Caco-2 (cell line): ENCODE data around the gene OCEL1. TPM values are rescaled to one million over a fixed set of nuclear protein-coding genes. Genes with fewer than 3 reads are reported as not detected.

Experiments used
- BruUV-seq: library from RNA; stranded (reverse); fragments of 400-500 nt; replicated peaks from 2 replicates; lab custom pipeline; 2021; lab: Mats Ljungman, UMichigan
- CTCF ChIA-PET: fragments of 300-600 bp; sonication (Branson Sonifier 250); formaldehyde crosslinking; loops from one replicate; lab custom pipeline; 2022; ENCODE audit warnings: antibody characterized with exemption; lab: Charles Lee
- POLR2A ChIA-PET: fragments of 300-600 bp; sonication (Branson Sonifier 250); formaldehyde crosslinking; loops from one replicate; lab custom pipeline; 2022; ENCODE audit warnings: antibody characterized with exemption; lab: Charles Lee
- DNase-seq, 2 experiments: peaks; one replicate each; pipeline versions ENCODE4 v3.0.0 to v3.0.0-alpha.2; 2020 to 2022
- H3K27me3 ChIP-seq: replicated peaks from 2 replicates; pipeline ENCODE4 v1.6.0; 2011; ENCODE audit warnings: low read length; ENCODE audit not compliant: control insufficient read depth, insufficient read depth
- H3K36me3 ChIP-seq: 2 replicates; pipeline ENCODE4 v1.5.1; 2011; ENCODE audit warnings: low read length; ENCODE audit not compliant: control insufficient read depth, insufficient read depth
- H3K4me1 ChIP-seq: fragments of 250-450 bp; sonication (Bioruptor Pico); 2 replicates; pipeline ENCODE4 v1.5.1; 2020; ENCODE audit warnings: mild to moderate bottlenecking
- H3K4me3 ChIP-seq: 2 replicates; pipeline ENCODE4 v1.5.1; 2011; ENCODE audit warnings: low read depth, mild to moderate bottlenecking, control low read depth, low read length
- H3K9me3 ChIP-seq: fragments of 250-450 bp; sonication (Bioruptor Pico); 2 replicates; pipeline ENCODE4 v1.5.1; 2020; ENCODE audit warnings: mild to moderate bottlenecking, moderate library complexity
- H3K27ac Mint-ChIP-seq: one replicate; pipeline ENCODE4 v1.8.0; 2022; ENCODE audit warnings: mixed read lengths; ENCODE audit not compliant: unreplicated experiment
- H3K27me3 Mint-ChIP-seq: one replicate; pipeline ENCODE4 v1.8.0; 2022; ENCODE audit warnings: mixed read lengths; ENCODE audit not compliant: insufficient read depth, unreplicated experiment
- H3K36me3 Mint-ChIP-seq: one replicate; pipeline ENCODE4 v1.8.0; 2022; ENCODE audit warnings: mild to moderate bottlenecking, mixed read lengths; ENCODE audit not compliant: insufficient read depth, unreplicated experiment
- H3K4me1 Mint-ChIP-seq: one replicate; pipeline ENCODE4 v1.8.0; 2022; ENCODE audit warnings: low read depth, mixed read lengths; ENCODE audit not compliant: unreplicated experiment
- H3K4me3 Mint-ChIP-seq: one replicate; pipeline ENCODE4 v1.8.0; 2022; ENCODE audit warnings: mild to moderate bottlenecking, moderate library complexity, mixed read lengths; ENCODE audit not compliant: unreplicated experiment
- H3K9me3 Mint-ChIP-seq: one replicate; pipeline ENCODE4 v1.8.0; 2022; ENCODE audit warnings: mixed read lengths; ENCODE audit not compliant: unreplicated experiment
- CTCF ChIP-seq, 2 experiments: fragments of 200-600 bp in 1 of 2; IDR thresholded peaks; 1 replicate in 1 of 2; 2 replicates in 1 of 2; pipeline versions ENCODE4 v1.5.1 to v1.8.0; 2011 to 2022; ENCODE audit warnings: antibody characterized with exemption in 1 of 2, control low read depth in 1 of 2, inconsistent platforms in 1 of 2, low read depth in 1 of 2, low read length in 1 of 2, mild to moderate bottlenecking in 1 of 2, moderate library complexity in 1 of 2; ENCODE audit not compliant: insufficient read depth in 1 of 2, severe bottlenecking in 1 of 2, unreplicated experiment in 1 of 2
- intact Hi-C: fragments of 100-400 bp; cut with micrococcal nuclease; formaldehyde crosslinking; loops from one replicate; pipeline ENCODE4 v1.10.0; 2022; ENCODE audit not compliant: unreplicated experiment
- total RNA-seq: library from RNA; stranded (reverse); gene quantifications from 2 replicates; pipeline ENCODE4 v1.2.3, GENCODE V29; 2022

The OCEL1 gene
- total RNA-seq, 1 experiment from 2014 or later, result 14.9 TPM

- Histone ChIP-seq H3K36me3 (no peaks in the 10 kb centered on the region), H3K27me3 (no peaks in the 10 kb centered on the region), H3K9me3 (no peaks in the 10 kb centered on the region), H3K4me3 (peak overlapping the region; percentile 31), H3K4me1 (peaks cover 49% of the 10 kb centered on the region)
- ChIA-PET CTCF (interaction anchor here (0.5 to 1.0 kb wide), 6 partner anchors 8 to 220 kb away, joined by 3 to 4 read pairs (median 3); partner anchors contain the start of genes ANKLE1 and USE1), POLR2A (interaction anchor here (0.6 to 1.9 kb wide), 4 partner anchors 20 to 58 kb away, joined by 3 to 15 read pairs (median 6); partner anchors contain the start of genes BABAM1 and OCEL1)
- H3K27ac Mint-ChIP-seq, result peak overlapping the region; percentile 92
- TF ChIP-seq CTCF (IDR thresholded peaks at IDR 0.05; ENCODE audit: insufficient read depth in 1 of 2, low read depth in 1 of 2, low read length in 1 of 2, severe bottlenecking in 1 of 2, unreplicated experiment in 1 of 2), result no peak
- intact Hi-C loops, result loop anchor here (1.0 to 5.0 kb wide), 3 partner anchors 14 to 35 kb away; partner anchors contain the start of genes ANKLE1 and OCEL1
- no TSS peak for BruUV-seq
- H3K36me3 Mint-ChIP-seq, result peaks cover 41% of the 10 kb centered on the region
- DNase-seq, result peak; percentile 91 to 94
- no peaks in the 10 kb centered on the region for H3K27me3 Mint-ChIP-seq
- peak overlapping the region; percentile 94 for H3K4me3 Mint-ChIP-seq
- peaks cover 23% of the 10 kb centered on the region for H3K4me1 Mint-ChIP-seq
- H3K9me3 Mint-ChIP-seq, result no peaks in the 10 kb centered on the region
Observed at GRCh38 chr19:17246681-17247425, 20.8 kb downstream of the OCEL1 start.

DNA sequence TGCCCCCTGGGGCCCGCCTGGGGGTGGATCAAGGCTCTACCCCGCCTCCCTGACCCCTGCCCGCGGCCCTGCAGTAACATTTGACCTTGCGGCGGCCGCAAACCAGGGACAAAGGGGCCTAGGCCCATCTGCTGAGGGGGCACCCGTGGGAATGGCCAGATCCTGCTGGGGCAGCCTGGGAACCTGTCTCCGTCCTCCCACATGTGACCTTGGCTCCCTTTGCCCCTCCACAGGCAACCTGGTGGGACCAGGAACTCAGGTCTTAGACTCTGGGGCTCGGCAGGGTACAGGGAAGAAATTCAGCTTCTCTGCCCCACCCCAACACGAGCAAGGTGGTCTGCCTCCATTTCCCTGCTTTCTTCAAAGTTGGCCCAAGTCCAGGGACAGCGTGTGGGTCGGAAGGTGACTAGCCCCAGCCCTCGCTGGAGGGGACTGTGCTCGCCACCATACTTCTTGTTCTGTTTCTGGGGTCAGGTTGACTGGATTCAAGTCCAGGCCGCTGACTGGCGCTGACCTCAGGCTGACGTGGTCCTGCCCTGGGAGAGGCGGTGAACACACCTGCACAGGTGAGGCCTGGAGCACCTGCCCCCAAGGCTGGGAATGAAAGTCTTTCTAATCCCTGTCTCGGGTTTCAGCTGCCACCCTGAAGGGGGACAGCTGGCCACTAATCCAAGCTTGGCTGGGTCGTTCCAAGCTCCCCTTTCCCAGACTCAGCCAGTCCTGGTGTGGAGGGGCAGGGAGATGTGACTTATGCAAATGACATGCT, 22.2 kb downstream of the OCEL1 start:
- POLR2A ChIA-PET, result interaction anchor here (1.7 kb wide), 1 partner anchor 19 kb away, joined by 4 read pairs; no protein-coding TSS in a partner anchor

More for the DNA sequence above, 22.2 kb downstream of the OCEL1 start:
- CTCF ChIA-PET, result no interaction called here
- peaks cover 37% of the 10 kb centered on the region for H3K4me1 ChIP-seq
- H3K9me3 ChIP-seq, result no peaks in the 10 kb centered on the region
- Mint-ChIP-seq H3K4me3 (peak overlapping the region; percentile 94), H3K36me3 (peaks cover 33% of the 10 kb centered on the region), H3K27ac (peak overlapping the region; percentile 92), H3K9me3 (no peaks in the 10 kb centered on the region), H3K27me3 (no peaks in the 10 kb centered on the region), H3K4me1 (peaks cover 17% of the 10 kb centered on the region)
- TF ChIP-seq CTCF (IDR thresholded peaks at IDR 0.05; ENCODE audit: insufficient read depth in 1 of 2, low read depth in 1 of 2, low read length in 1 of 2, severe bottlenecking in 1 of 2, unreplicated experiment in 1 of 2), result no peak
- no peaks in the 10 kb centered on the region for H3K36me3 ChIP-seq
- H3K27me3 ChIP-seq, result no peaks in the 10 kb centered on the region
- intact Hi-C loops, result loop anchor here (5.0 kb wide), 1 partner anchor 34 kb away; the partner anchor contains the start of gene ANKLE1
- peak; percentile 66 to 81 for DNase-seq
- H3K4me3 ChIP-seq, result no peak overlapping the region
- BruUV-seq, result no TSS peak
